Measurements from ENCODE around the gene FIGLA.

Gene FIGLA

GRCh38 chr2:70808983-70809958 lies 18.8 kb upstream of the FIGLA start:
- H3K4me3 ChIP-seq (ENCODE audit: low read depth, low read length), result no peak overlapping the region
- TF ChIP-seq CTCF (IDR thresholded peaks at IDR 0.05; ENCODE audit: borderline replicate concordance, insufficient read depth, low read depth, low read length), result no peak

GRCh38 chr2:70807828-70808118 lies 17.3 kb upstream of the FIGLA start:
- H3K4me3 ChIP-seq (ENCODE audit: low read depth, low read length), result no peak overlapping the region
- TF ChIP-seq CTCF (IDR thresholded peaks at IDR 0.05; ENCODE audit: borderline replicate concordance, insufficient read depth, low read depth, low read length), result no peak

- no peak for TF ChIP-seq CTCF (IDR thresholded peaks at IDR 0.05; ENCODE audit: borderline replicate concordance, insufficient read depth, low read depth, low read length)
- no peak overlapping the region for H3K4me3 ChIP-seq (ENCODE audit: low read depth, low read length)
Measured at GRCh38 chr2:70807102-70807827, 16.8 kb upstream of the FIGLA start.

- no peak for TF ChIP-seq CTCF (IDR thresholded peaks at IDR 0.05; ENCODE audit: borderline replicate concordance, insufficient read depth, low read depth, low read length)
- no peak overlapping the region for H3K4me3 ChIP-seq (ENCODE audit: low read depth, low read length)
Measured at GRCh38 chr2:70806620-70807019, 16.2 kb upstream of the FIGLA start.

GRCh38 chr2:70806013-70806412 lies 15.6 kb upstream of the FIGLA start:
- TF ChIP-seq CTCF (IDR thresholded peaks at IDR 0.05; ENCODE audit: borderline replicate concordance, insufficient read depth, low read depth, low read length), result no peak
- no peak overlapping the region for H3K4me3 ChIP-seq (ENCODE audit: low read depth, low read length)

- TF ChIP-seq CTCF (IDR thresholded peaks at IDR 0.05; ENCODE audit: borderline replicate concordance, insufficient read depth, low read depth, low read length), result no peak
- no peak overlapping the region for H3K4me3 ChIP-seq (ENCODE audit: low read depth, low read length)
Measured at GRCh38 chr2:70801607-70802263, 11.3 kb upstream of the FIGLA start.

Data from GM12875 (cell line).